SK-N-SH treated with all-trans-retinoic acid at 6 μM for 48 hours (cell line): Measurements from ENCODE around the gene MAPK6.

ENCODE experiments used
- ATAC-seq: fragments of 200-7000 bp; cut with Tn5 transposase; 3 replicates; pipeline ENCODE4 v1.9.1; 2020; ENCODE audit warnings: mild to moderate bottlenecking, moderate library complexity
- ARNTL ChIP-seq: fragments of 450-650 bp; formaldehyde crosslinking; IDR thresholded peaks from 2 replicates; pipeline ENCODE4 v1.5.0; 2020; ENCODE audit warnings: low read depth, mild to moderate bottlenecking, moderate library complexity, borderline replicate concordance
- BACH2 ChIP-seq: fragments of 250-450 bp; sonication (Bioruptor Pico); IDR thresholded peaks from 2 replicates; pipeline ENCODE4 v1.9.0; 2021; ENCODE audit warnings: mild to moderate bottlenecking, borderline replicate concordance
- CSDC2 ChIP-seq: fragments of 250-450 bp; sonication (Bioruptor Pico); IDR thresholded peaks from 2 replicates; pipeline ENCODE4 v1.5.0; 2020; ENCODE audit warnings: mild to moderate bottlenecking, moderate library complexity
- GLIS3 ChIP-seq: fragments of 250-450 bp; sonication (Bioruptor Pico); IDR thresholded peaks from 2 replicates; pipeline ENCODE4 v1.5.0; 2020; ENCODE audit warnings: mild to moderate bottlenecking, moderate library complexity
- ISL1 ChIP-seq: fragments of 250-450 bp; sonication (Bioruptor Pico); IDR thresholded peaks from 2 replicates; pipeline ENCODE4 v2.1.2; 2022; ENCODE audit warnings: mild to moderate bottlenecking, moderate library complexity
- OSR1 ChIP-seq: fragments of 250-450 bp; sonication (Bioruptor Pico); IDR thresholded peaks from 2 replicates; pipeline ENCODE4 v1.8.0; 2022; ENCODE audit warnings: moderate library complexity, mild to moderate bottlenecking, inconsistent platforms
- RARB ChIP-seq: fragments of 250-450 bp; sonication (Bioruptor Pico); IDR thresholded peaks from 2 replicates; pipeline ENCODE4 v1.8.0; 2021; ENCODE audit warnings: mild to moderate bottlenecking, moderate library complexity
- SNAI2 ChIP-seq: fragments of 250-450 bp; sonication (Bioruptor Pico); IDR thresholded peaks from 2 replicates; pipeline ENCODE4 v1.5.0; 2020; ENCODE audit warnings: mild to moderate bottlenecking, moderate library complexity
- TCF4 ChIP-seq: fragments of 250-450 bp; sonication (Bioruptor Pico); IDR thresholded peaks from 2 replicates; pipeline ENCODE4 v1.8.0; 2021; ENCODE audit warnings: mild to moderate bottlenecking, moderate library complexity, borderline replicate concordance
- TOX ChIP-seq: fragments of 250-450 bp; sonication (Bioruptor Pico); IDR thresholded peaks from 2 replicates; pipeline ENCODE4 v1.8.0; 2021; ENCODE audit warnings: mild to moderate bottlenecking, moderate library complexity, borderline replicate concordance
- ZC3H10 ChIP-seq: fragments of 250-450 bp; sonication (Bioruptor Pico); IDR thresholded peaks from 2 replicates; pipeline ENCODE4 v1.5.1; 2021; ENCODE audit warnings: mild to moderate bottlenecking, moderate library complexity
- ZFP3 ChIP-seq: fragments of 250-450 bp; sonication (Bioruptor Pico); IDR thresholded peaks from 2 replicates; pipeline ENCODE4 v1.5.0; 2020; ENCODE audit warnings: mild to moderate bottlenecking, moderate library complexity
- ZFP30 ChIP-seq: fragments of 450-650 bp; formaldehyde crosslinking; IDR thresholded peaks from 2 replicates; pipeline ENCODE4 v1.5.0; 2022; ENCODE audit warnings: mild to moderate bottlenecking, moderate library complexity
- ZNF565 ChIP-seq: fragments of 450-650 bp; formaldehyde crosslinking; conservative IDR thresholded peaks from 2 replicates; pipeline ENCODE4 v1.5.0; 2020; ENCODE audit warnings: low read depth, mild to moderate bottlenecking, moderate library complexity
- ZNF8 ChIP-seq: fragments of 450-650 bp; formaldehyde crosslinking; IDR thresholded peaks from 2 replicates; pipeline ENCODE4 v1.5.0; 2020; ENCODE audit warnings: mild to moderate bottlenecking, moderate library complexity
- TF ChIP-seq, protein P1 (sequence below): fragments of 250-450 bp; sonication (Bioruptor Pico); IDR thresholded peaks from 2 replicates; pipeline ENCODE4 v1.5.1; 2020; ENCODE audit warnings: low read depth, mild to moderate bottlenecking, moderate library complexity
- TF ChIP-seq, protein P2 (sequence below): fragments of 250-450 bp; sonication (Bioruptor Pico); IDR thresholded peaks from 2 replicates; pipeline ENCODE4 v1.5.1; 2021; ENCODE audit warnings: mild to moderate bottlenecking, moderate library complexity
- TF ChIP-seq, protein P3 (sequence below): fragments of 250-450 bp; sonication (Bioruptor Pico); IDR thresholded peaks from 2 replicates; pipeline ENCODE4 v1.5.0; 2020; ENCODE audit warnings: mild to moderate bottlenecking, moderate library complexity
- TF ChIP-seq, protein P4 (sequence below): fragments of 250-450 bp; sonication (Bioruptor Pico); IDR thresholded peaks from 2 replicates; pipeline ENCODE4 v1.8.0; 2021; ENCODE audit warnings: low read depth, mild to moderate bottlenecking, moderate library complexity, borderline replicate concordance

MAPK6 gene

DNA sequence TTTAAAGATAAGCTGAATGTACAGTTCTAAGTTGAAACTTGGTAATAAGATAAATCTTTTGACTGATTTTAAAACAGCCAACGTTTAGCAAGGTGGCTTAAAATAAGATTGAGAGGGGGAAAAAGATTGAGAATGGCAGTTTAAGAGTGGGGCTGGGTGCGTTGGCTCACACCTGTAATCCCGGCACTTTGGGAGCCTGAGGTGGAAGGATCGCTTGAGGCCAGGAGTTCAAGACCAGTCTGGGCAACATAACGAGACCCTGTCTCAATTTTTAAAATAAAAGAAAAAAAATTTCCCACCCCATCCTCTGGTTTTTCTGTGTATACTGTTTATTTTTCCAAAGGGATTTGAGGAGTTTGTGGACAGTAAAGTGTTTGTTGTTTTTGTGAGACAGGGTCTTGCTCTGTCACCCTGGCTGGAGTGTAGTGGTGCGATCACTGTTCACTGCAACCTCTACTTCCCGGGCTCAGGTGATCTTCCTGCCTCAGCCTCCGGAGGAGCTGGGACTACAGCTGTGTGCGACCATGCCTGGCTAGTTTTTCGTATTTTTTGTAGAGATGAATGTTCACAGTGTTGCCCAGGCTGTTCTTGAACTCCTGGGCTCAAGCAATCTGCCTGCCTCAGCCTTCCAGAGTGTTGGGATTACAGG lies 3.0 kb downstream of the MAPK6 start:
- ATAC-seq, result no peak
- TF ChIP-seq RARB (no peak), BACH2 (CRISPR knock-in tag) (no peak), ZNF8 (CRISPR knock-in tag) (no peak)
- TF ChIP-seq, protein P1, sequence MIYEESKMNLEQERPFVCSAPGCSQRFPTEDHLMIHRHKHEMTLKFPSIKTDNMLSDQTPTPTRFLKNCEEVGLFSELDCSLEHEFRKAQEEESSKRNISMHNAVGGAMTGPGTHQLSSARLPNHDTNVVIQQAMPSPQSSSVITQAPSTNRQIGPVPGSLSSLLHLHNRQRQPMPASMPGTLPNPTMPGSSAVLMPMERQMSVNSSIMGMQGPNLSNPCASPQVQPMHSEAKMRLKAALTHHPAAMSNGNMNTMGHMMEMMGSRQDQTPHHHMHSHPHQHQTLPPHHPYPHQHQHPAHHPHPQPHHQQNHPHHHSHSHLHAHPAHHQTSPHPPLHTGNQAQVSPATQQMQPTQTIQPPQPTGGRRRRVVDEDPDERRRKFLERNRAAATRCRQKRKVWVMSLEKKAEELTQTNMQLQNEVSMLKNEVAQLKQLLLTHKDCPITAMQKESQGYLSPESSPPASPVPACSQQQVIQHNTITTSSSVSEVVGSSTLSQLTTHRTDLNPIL (CRISPR knock-in tag), result no peak
- TF ChIP-seq, protein P2, sequence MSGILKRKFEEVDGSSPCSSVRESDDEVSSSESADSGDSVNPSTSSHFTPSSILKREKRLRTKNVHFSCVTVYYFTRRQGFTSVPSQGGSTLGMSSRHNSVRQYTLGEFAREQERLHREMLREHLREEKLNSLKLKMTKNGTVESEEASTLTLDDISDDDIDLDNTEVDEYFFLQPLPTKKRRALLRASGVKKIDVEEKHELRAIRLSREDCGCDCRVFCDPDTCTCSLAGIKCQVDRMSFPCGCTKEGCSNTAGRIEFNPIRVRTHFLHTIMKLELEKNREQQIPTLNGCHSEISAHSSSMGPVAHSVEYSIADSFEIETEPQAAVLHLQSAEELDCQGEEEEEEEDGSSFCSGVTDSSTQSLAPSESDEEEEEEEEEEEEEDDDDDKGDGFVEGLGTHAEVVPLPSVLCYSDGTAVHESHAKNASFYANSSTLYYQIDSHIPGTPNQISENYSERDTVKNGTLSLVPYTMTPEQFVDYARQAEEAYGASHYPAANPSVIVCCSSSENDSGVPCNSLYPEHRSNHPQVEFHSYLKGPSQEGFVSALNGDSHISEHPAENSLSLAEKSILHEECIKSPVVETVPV (CRISPR knock-in tag), result no peak
- TF ChIP-seq, protein P3, sequence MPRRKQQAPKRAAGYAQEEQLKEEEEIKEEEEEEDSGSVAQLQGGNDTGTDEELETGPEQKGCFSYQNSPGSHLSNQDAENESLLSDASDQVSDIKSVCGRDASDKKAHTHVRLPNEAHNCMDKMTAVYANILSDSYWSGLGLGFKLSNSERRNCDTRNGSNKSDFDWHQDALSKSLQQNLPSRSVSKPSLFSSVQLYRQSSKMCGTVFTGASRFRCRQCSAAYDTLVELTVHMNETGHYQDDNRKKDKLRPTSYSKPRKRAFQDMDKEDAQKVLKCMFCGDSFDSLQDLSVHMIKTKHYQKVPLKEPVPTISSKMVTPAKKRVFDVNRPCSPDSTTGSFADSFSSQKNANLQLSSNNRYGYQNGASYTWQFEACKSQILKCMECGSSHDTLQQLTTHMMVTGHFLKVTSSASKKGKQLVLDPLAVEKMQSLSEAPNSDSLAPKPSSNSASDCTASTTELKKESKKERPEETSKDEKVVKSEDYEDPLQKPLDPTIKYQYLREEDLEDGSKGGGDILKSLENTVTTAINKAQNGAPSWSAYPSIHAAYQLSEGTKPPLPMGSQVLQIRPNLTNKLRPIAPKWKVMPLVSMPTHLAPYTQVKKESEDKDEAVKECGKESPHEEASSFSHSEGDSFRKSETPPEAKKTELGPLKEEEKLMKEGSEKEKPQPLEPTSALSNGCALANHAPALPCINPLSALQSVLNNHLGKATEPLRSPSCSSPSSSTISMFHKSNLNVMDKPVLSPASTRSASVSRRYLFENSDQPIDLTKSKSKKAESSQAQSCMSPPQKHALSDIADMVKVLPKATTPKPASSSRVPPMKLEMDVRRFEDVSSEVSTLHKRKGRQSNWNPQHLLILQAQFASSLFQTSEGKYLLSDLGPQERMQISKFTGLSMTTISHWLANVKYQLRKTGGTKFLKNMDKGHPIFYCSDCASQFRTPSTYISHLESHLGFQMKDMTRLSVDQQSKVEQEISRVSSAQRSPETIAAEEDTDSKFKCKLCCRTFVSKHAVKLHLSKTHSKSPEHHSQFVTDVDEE, result no peak
- TF ChIP-seq, all 23 proteins: peak for 0

DNA sequence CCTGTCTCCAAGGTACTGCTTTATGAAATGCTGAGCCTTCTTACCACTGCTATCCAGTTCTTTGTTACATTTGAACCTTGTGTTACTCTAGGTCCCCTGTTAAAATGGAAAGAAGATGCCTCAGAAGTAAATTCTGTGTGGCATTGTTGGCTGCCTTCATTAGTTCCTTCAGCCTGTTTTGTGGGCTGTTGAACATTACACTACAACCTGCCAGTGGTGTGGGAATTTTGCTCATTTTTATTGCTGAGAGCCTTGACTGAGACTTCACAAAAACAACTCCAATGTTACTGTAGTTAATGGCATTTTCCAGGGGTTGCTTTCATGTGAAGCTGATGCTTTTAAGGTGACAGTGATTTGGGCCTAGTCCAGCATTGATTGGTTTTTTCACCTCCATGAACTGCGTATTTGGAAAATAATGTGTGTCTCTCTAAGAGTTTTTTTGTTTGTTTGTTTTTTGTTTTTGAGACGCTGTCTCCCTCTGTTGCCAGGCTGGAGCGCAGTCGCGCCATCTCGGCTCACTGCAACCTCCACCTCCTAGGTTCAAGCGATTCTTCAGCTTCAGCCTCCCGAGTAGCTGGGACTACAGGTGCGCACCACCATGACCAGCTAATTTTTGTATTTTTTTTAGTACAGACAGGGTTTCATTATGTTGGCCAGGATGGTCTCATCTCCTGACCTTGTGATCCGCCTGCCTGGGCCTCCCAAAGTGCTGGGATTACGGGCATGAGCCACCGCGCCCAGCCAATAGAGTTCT lies 4.3 kb downstream of the MAPK6 start:
- ATAC-seq, result no peak
- no peak for TF ChIP-seq ZFP30 (CRISPR knock-in tag)
- TF ChIP-seq ZNF565 (CRISPR knock-in tag), result no peak
- TF ChIP-seq, protein P4, sequence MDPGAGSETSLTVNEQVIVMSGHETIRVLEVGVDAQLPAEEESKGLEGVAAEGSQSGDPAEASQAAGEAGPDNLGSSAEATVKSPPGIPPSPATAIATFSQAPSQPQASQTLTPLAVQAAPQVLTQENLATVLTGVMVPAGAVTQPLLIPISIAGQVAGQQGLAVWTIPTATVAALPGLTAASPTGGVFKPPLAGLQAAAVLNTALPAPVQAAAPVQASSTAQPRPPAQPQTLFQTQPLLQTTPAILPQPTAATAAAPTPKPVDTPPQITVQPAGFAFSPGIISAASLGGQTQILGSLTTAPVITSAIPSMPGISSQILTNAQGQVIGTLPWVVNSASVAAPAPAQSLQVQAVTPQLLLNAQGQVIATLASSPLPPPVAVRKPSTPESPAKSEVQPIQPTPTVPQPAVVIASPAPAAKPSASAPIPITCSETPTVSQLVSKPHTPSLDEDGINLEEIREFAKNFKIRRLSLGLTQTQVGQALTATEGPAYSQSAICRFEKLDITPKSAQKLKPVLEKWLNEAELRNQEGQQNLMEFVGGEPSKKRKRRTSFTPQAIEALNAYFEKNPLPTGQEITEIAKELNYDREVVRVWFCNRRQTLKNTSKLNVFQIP, result no peak
- no peak for TF ChIP-seq GLIS3 (CRISPR knock-in tag)
- TF ChIP-seq ARNTL, result no peak
- no peak for TF ChIP-seq CSDC2 (CRISPR knock-in tag)
- no peak for TF ChIP-seq TCF4
- TF ChIP-seq BACH2 (CRISPR knock-in tag), result no peak
- no peak for TF ChIP-seq RARB
- TF ChIP-seq ZC3H10, result no peak
- TF ChIP-seq TOX, result no peak
- TF ChIP-seq, protein P1 (CRISPR knock-in tag), result no peak
- TF ChIP-seq ISL1 (CRISPR knock-in tag), result no peak
- no peak for TF ChIP-seq SNAI2 (CRISPR knock-in tag)

DNA sequence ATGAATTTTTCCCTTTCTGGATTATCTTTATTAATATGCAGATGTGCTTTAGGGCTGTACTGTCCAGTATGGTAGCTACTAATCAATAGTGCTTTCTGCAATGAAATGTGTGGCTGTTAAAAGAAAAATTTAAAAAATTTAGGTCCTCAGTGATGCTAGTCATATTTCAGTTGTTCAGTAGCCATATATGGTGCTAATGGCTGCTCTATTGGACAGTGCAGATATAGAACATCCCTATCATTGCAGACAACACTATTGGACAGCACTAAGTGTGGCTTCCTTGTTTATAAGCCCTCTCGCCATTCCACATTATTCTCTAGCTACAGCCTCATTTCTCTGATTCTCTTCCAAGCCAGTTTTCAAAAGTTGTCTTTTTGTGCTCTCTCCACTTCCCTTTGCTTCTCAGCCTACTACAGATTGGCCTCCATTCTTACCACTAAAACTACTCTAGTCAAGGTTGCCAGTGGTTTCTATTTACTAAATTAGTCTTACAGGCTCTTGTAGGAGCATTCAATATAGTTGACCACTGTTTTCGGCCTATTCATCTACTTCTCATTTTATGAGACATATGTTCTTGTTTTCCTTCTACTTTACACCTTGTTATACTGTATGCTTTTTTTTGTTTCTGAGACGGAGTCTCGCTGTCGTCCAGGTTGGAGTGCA lies 9.5 kb downstream of the MAPK6 start:
- TF ChIP-seq, protein P1 (CRISPR knock-in tag), result no peak
- TF ChIP-seq ZNF8 (CRISPR knock-in tag) (no peak), ZFP3 (CRISPR knock-in tag) (no peak), ZFP30 (CRISPR knock-in tag) (no peak), OSR1 (no peak), ARNTL (no peak)
- TF ChIP-seq, protein P4, result no peak
- ATAC-seq, result peak; percentile 39; the same call in 1 of the 3 replicates
